Fibroblast of lung (primary cell): Measurements from ENCODE around the gene UBE2Z.

Source experiments
- EZH2 ChIP-seq: IDR thresholded peaks from 2 replicates; pipeline ENCODE4 v1.5.1; 2012; ENCODE audit warnings: low read length, control low read depth, mild to moderate bottlenecking; ENCODE audit errors: missing control alignments
- TF ChIP-seq, protein P1 (sequence below), 2 donors: IDR thresholded peaks in 1 of 2; conservative IDR thresholded peaks in 1 of 2; 1 replicate in 1 of 2; 2 replicates in 1 of 2; pipeline ENCODE4 v1.5.1; 2011 to 2012; ENCODE audit warnings: low read length in 2 of 2, control low read depth in 1 of 2, inconsistent platforms in 1 of 2, low read depth in 1 of 2, mild to moderate bottlenecking in 1 of 2

DNA sequence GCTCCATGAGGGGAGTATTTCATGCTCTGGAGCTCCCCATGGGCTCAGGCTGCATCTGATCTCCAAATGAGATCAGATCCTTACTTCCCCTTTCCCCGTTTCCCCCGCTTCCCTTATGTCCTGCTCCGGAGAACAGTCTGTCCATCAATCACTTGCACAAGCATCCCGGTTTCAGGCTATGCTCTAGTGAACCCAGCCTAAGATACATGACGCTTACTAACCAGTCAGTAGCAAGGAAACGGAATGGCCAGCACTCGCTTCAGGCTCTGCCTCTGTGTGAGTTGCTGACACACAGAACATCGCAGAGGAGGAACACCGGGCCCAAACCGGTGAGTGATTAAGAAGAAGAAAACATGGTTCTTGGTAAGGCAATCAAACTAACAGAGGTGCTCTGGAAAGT, 25.0 kb upstream of the UBE2Z start:
- TF ChIP-seq, protein P1, sequence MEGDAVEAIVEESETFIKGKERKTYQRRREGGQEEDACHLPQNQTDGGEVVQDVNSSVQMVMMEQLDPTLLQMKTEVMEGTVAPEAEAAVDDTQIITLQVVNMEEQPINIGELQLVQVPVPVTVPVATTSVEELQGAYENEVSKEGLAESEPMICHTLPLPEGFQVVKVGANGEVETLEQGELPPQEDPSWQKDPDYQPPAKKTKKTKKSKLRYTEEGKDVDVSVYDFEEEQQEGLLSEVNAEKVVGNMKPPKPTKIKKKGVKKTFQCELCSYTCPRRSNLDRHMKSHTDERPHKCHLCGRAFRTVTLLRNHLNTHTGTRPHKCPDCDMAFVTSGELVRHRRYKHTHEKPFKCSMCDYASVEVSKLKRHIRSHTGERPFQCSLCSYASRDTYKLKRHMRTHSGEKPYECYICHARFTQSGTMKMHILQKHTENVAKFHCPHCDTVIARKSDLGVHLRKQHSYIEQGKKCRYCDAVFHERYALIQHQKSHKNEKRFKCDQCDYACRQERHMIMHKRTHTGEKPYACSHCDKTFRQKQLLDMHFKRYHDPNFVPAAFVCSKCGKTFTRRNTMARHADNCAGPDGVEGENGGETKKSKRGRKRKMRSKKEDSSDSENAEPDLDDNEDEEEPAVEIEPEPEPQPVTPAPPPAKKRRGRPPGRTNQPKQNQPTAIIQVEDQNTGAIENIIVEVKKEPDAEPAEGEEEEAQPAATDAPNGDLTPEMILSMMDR (conservative IDR thresholded peaks at IDR 0.05 in 1 of 2, IDR thresholded peaks at IDR 0.05 in 1 of 2; ENCODE audit: low read depth in 1 of 2, low read length in 2 of 2) = no peak
- no peak for TF ChIP-seq EZH2
